Measurements from ENCODE around the gene DNAI2. TPM values are rescaled to one million over a fixed set of nuclear protein-coding genes. Genes with fewer than 3 reads are reported as not detected.
A peak's percentile ranks its signal among the peaks of the same experiment; 100 is the strongest.

The DNAI2 gene
- total RNA-seq, 1 experiment from 2014 or later, result not detected

GRCh38 chr17:74353446-74354060 is 79.5 kb downstream of the DNAI2 start:
- H3K4me2 ChIP-seq (ENCODE audit: low read length), result peak overlapping the region; percentile 58
- ChIA-PET RAD21 (ENCODE audit: low non-redundant PET in 1 of 2, low total read pairs in 2 of 2, uncharacterized antibody in 2 of 2, unreplicated experiment in 2 of 2) (no interaction called here), POLR2A (no interaction called here), CTCF (interaction anchor here (0.8 to 1.6 kb wide), 9 partner anchors 8 to 100 kb away, joined by 3 to 14 read pairs (median 6); partner anchors contain the start of gene BTBD17)
- no peaks in the 10 kb centered on the region for H3K9me3 ChIP-seq (ENCODE audit: control insufficient read depth in 1 of 2, insufficient read depth in 1 of 2, low read depth in 1 of 2, low read length in 2 of 2)
- H2AFZ ChIP-seq (ENCODE audit: low read depth, low read length, poor library complexity, severe bottlenecking), result peak overlapping the region; percentile 76
- DNase-seq (ENCODE audit: low read depth, low spot score) (no peak), ATAC-seq (no peak)
- H3K27ac ChIP-seq (ENCODE audit: low read depth, low read length), result no peak overlapping the region
- intact Hi-C loops (cut with micrococcal nuclease), result loop anchor here (1.0 to 5.0 kb wide), 2 partner anchors 52 to 141 kb away; partner anchors contain the start of gene TTYH2
- no peaks in the 10 kb centered on the region; the same call in 1 of the 2 replicates for H3K27me3 ChIP-seq (ENCODE audit: insufficient read depth, low read length)
- H3K9me2 ChIP-seq (ENCODE audit: insufficient read depth), result no peaks in the 10 kb centered on the region
- H3K4me3 ChIP-seq (replicated peaks in 1 of 2; ENCODE audit: low read depth in 1 of 2, low read length in 2 of 2), result peak overlapping the region; percentile 19 to 33; a peak in 3 of 4 replicates
- H3K4me1 ChIP-seq (ENCODE audit: control insufficient read depth in 1 of 2, insufficient read depth in 2 of 2, low read length in 2 of 2), result peaks cover 7 to 14% of the 10 kb centered on the region in 2 experiments; a peak in 3 of 4 replicates
- TF ChIP-seq ZNF274 (IDR thresholded peaks at IDR 0.05; ENCODE audit: low read depth, low read length) (no peak), FOSL1 (IDR thresholded peaks at IDR 0.05; ENCODE audit: low read depth) (no peak), EGR1 (IDR thresholded peaks at IDR 0.05; ENCODE audit: low read depth) (no peak), YY1 (IDR thresholded peaks at IDR 0.05; ENCODE audit: extremely low read depth, insufficient replicate concordance, low read depth, low read length) (no peak), EZH2 (IDR thresholded peaks at IDR 0.05) (no peak), JUND (IDR thresholded peaks at IDR 0.05) (no peak), TCF7L2 (IDR thresholded peaks at IDR 0.05; ENCODE audit: borderline replicate concordance, extremely low read depth, insufficient read depth, insufficient read length) (no peak), ZBTB33 (IDR thresholded peaks at IDR 0.05; ENCODE audit: extremely low read depth, insufficient replicate concordance, low read length) (no peak), SRF (IDR thresholded peaks at IDR 0.05; ENCODE audit: low read depth) (no peak), EZH2phosphoT487 (IDR thresholded peaks at IDR 0.05; ENCODE audit: borderline replicate concordance) (no peak), ELF1 (IDR thresholded peaks at IDR 0.05; ENCODE audit: borderline replicate concordance, low read depth) (no peak), RAD21 (IDR thresholded peaks at IDR 0.05; ENCODE audit: low read depth) (no peak), CBX3 (IDR thresholded peaks at IDR 0.05; ENCODE audit: low read depth) (no peak), POLR2AphosphoS5 (IDR thresholded peaks at IDR 0.05; ENCODE audit: low read depth, low read length) (no peak), CEBPB (IDR thresholded peaks at IDR 0.05; ENCODE audit: low read depth) (no peak), POLR2A (IDR thresholded peaks at IDR 0.05; ENCODE audit: borderline replicate concordance, extremely low read depth, insufficient read depth, insufficient read length) (no peak)
- TF ChIP-seq, protein P1, sequence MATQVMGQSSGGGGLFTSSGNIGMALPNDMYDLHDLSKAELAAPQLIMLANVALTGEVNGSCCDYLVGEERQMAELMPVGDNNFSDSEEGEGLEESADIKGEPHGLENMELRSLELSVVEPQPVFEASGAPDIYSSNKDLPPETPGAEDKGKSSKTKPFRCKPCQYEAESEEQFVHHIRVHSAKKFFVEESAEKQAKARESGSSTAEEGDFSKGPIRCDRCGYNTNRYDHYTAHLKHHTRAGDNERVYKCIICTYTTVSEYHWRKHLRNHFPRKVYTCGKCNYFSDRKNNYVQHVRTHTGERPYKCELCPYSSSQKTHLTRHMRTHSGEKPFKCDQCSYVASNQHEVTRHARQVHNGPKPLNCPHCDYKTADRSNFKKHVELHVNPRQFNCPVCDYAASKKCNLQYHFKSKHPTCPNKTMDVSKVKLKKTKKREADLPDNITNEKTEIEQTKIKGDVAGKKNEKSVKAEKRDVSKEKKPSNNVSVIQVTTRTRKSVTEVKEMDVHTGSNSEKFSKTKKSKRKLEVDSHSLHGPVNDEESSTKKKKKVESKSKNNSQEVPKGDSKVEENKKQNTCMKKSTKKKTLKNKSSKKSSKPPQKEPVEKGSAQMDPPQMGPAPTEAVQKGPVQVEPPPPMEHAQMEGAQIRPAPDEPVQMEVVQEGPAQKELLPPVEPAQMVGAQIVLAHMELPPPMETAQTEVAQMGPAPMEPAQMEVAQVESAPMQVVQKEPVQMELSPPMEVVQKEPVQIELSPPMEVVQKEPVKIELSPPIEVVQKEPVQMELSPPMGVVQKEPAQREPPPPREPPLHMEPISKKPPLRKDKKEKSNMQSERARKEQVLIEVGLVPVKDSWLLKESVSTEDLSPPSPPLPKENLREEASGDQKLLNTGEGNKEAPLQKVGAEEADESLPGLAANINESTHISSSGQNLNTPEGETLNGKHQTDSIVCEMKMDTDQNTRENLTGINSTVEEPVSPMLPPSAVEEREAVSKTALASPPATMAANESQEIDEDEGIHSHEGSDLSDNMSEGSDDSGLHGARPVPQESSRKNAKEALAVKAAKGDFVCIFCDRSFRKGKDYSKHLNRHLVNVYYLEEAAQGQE (IDR thresholded peaks at IDR 0.05; ENCODE audit: low read depth), result no peak
- TF ChIP-seq, protein P2, sequence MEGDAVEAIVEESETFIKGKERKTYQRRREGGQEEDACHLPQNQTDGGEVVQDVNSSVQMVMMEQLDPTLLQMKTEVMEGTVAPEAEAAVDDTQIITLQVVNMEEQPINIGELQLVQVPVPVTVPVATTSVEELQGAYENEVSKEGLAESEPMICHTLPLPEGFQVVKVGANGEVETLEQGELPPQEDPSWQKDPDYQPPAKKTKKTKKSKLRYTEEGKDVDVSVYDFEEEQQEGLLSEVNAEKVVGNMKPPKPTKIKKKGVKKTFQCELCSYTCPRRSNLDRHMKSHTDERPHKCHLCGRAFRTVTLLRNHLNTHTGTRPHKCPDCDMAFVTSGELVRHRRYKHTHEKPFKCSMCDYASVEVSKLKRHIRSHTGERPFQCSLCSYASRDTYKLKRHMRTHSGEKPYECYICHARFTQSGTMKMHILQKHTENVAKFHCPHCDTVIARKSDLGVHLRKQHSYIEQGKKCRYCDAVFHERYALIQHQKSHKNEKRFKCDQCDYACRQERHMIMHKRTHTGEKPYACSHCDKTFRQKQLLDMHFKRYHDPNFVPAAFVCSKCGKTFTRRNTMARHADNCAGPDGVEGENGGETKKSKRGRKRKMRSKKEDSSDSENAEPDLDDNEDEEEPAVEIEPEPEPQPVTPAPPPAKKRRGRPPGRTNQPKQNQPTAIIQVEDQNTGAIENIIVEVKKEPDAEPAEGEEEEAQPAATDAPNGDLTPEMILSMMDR (IDR thresholded peaks at IDR 0.05 in 2 of 3, conservative IDR thresholded peaks at IDR 0.05 in 1 of 3; ENCODE audit: borderline replicate concordance in 1 of 3, insufficient read depth in 1 of 3, low read depth in 2 of 3, low read length in 2 of 3), result no peak
- H3K9ac ChIP-seq (ENCODE audit: low read length), result no peak overlapping the region
- H3K79me2 ChIP-seq (ENCODE audit: insufficient read depth, low read length), result no peaks in the 10 kb centered on the region
- H4K20me1 ChIP-seq (ENCODE audit: insufficient read depth), result no peaks in the 10 kb centered on the region
- BruUV-seq (replicated peaks), result no TSS peak
- H3K36me3 ChIP-seq (ENCODE audit: control insufficient read depth in 1 of 2, insufficient read depth in 2 of 2, low read length in 2 of 2), result no peaks in the 10 kb centered on the region

Data from HCT116 (cell line).